SK-N-MC (cell line): Measurements from ENCODE around the gene CPT1B.

ENCODE experiments used
- EZH2 ChIP-seq: fragments of 200-600 bp; sonication (generic); IDR thresholded peaks from one replicate; pipeline ENCODE4 v1.6.1; 2017; ENCODE audit warnings: antibody characterized with exemption
- POLR2AphosphoS5 ChIP-seq: IDR thresholded peaks from 2 replicates; pipeline ENCODE4 v1.6.1; 2012; ENCODE audit warnings: mild to moderate bottlenecking, low read depth, low read length, borderline replicate concordance

DNA sequence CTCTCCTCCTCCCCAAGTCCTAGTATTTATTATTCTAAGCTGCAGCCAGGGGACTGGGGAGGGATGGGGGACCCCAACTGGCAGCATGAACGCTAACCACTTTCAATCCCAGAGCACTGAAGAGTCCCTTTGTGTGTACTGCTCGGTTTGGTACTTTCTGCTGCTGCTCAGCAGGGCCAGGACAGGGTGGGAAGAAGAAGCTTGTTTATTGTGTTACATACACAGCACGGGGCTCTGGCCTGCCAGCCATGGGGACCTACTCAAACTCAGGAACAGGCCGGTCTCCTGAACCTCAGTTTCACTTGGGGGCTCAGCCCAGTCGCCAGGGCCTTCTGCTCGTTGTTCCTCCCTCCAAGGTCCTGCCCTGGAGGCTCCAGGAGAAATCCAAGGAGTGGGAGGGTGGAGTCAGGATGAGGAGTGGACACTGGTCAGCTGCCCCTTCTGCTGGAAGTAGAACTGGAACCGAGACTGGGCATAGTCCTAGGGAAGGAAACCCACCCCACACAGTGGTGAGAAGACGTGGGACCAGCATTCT, 616 bp upstream of the CPT1B start:
- TF ChIP-seq POLR2AphosphoS5: no peak
- no peak for TF ChIP-seq EZH2
